A673 (cell line): Measurements from ENCODE around the gene ISG15.

ENCODE experiments used
- CTCF ChIP-seq: fragments of 300-800, 200-600 bp; sonication (generic); conservative IDR thresholded peaks from 2 replicates; pipeline ENCODE4 v1.5.1; 2017; ENCODE audit warnings: low read depth, mild to moderate bottlenecking, antibody characterized with exemption, low read length, moderate library complexity, mixed read lengths
- EZH2 ChIP-seq: fragments of 200-600 bp; sonication (generic); IDR thresholded peaks from 2 replicates; pipeline ENCODE4 v1.6.1; 2017; ENCODE audit warnings: borderline replicate concordance, low read depth, mild to moderate bottlenecking, mixed read lengths, antibody characterized with exemption, low read length; ENCODE audit not compliant: poor library complexity, severe bottlenecking

GRCh38 chr1:1014799-1015681 lies 1.7 kb downstream of the ISG15 start:
- TF ChIP-seq CTCF = peak; percentile 38
- TF ChIP-seq EZH2 = no peak
